Gastroesophageal sphincter (tissue), 4 donors: ENCODE results near the gene AMBP. TPM values are rescaled to one million over a fixed set of nuclear protein-coding genes. Genes with fewer than 3 reads are reported as not detected.
"Not testable (repeated sequence)": the region's sequence is repeated elsewhere in the genome, so short reads cannot be mapped to it uniquely, and the experiment has no call there.

Source experiments
- ATAC-seq: fragments of 150-250 bp; one replicate; pipeline ENCODE4 v1.9.1; 2016; ENCODE audit warnings: mild to moderate bottlenecking, moderate library complexity
- H3K27ac ChIP-seq, 4 donors: fragments of 200-600 bp; sonication (generic) in 3 of 4; 1 replicate in 3 of 4; 2 replicates in 1 of 4; pipeline ENCODE4 v1.5.1; 2016 to 2019
- H3K27me3 ChIP-seq: fragments of 200-600 bp; sonication (generic); one replicate; pipeline ENCODE4 v1.5.1; 2019
- H3K36me3 ChIP-seq, 2 donors: fragments of 200-600 bp; sonication (generic); one replicate each; pipeline ENCODE4 v1.5.1; 2019; ENCODE audit warnings: control low read depth in 1 of 2
- H3K4me1 ChIP-seq, 3 donors: fragments of 200-600 bp; sonication (generic); 1 replicate in 2 of 3; 2 replicates in 1 of 3; pipeline ENCODE4 v1.5.1; 2016 to 2019; ENCODE audit warnings: control low read depth in 2 of 3
- H3K4me3 ChIP-seq, 2 donors: fragments of 200-600 bp; sonication (generic); one replicate each; pipeline ENCODE4 v1.5.1; 2019; ENCODE audit warnings: mild to moderate bottlenecking in 1 of 2, moderate library complexity in 1 of 2
- H3K9me3 ChIP-seq, 3 donors: fragments of 200-600 bp; sonication (generic); one replicate each; pipeline ENCODE4 v1.5.1; 2017 to 2019; ENCODE audit warnings: control low read depth in 2 of 3
- CTCF ChIP-seq, 4 experiments: fragments of 200-600 bp in 2 of 4; fragments of 450-650 bp in 2 of 4; sonication (generic) in 1 of 4; IDR thresholded peaks; one replicate each; pipeline ENCODE4 v1.5.1; 2017 to 2019; ENCODE audit warnings: antibody characterized with exemption in 4 of 4, mild to moderate bottlenecking in 2 of 4, moderate library complexity in 2 of 4
- EP300 ChIP-seq: sonication (generic); formaldehyde crosslinking; IDR thresholded peaks from one replicate; pipeline ENCODE4 v1.6.1; 2017; ENCODE audit warnings: antibody characterized with exemption, mild to moderate bottlenecking
- POLR2A ChIP-seq, 2 donors: fragments of 450-650 bp; IDR thresholded peaks; one replicate each; pipeline ENCODE4 v1.6.1; 2017; ENCODE audit warnings: antibody characterized with exemption in 2 of 2, mild to moderate bottlenecking in 2 of 2, moderate library complexity in 1 of 2
- POLR2AphosphoS5 ChIP-seq: sonication (generic); formaldehyde crosslinking; IDR thresholded peaks from one replicate; pipeline ENCODE4 v1.6.1; 2017; ENCODE audit warnings: antibody characterized with exemption
- WGBS, 2 donors: methylation state at CpG; one replicate each; pipeline ENCODE4 v1.1.5; 2018; ENCODE audit warnings: low coverage in 1 of 2; 5-methylcytosine and 5-hydroxymethylcytosine counted together
- total RNA-seq, 4 donors: library from RNA; depleted of rRNA; stranded (reverse); fragments of >200 nt; gene quantifications; one replicate each; pipeline ENCODE4 v1.1.0, GENCODE V29; 2016

AMBP gene
- total RNA-seq, 4 donors from 2014 or later = not detected

GRCh38 chr9:114048533-114049415 is 29.3 kb downstream of the AMBP start:
- no peak for ATAC-seq
- H3K4me3 ChIP-seq = no peak overlapping the region
- no peaks in the 10 kb centered on the region for H3K27me3 ChIP-seq
- H3K36me3 ChIP-seq = peaks cover 0 to 49% of the 10 kb centered on the region in 2 donors
- H3K27ac ChIP-seq = no peak overlapping the region
- WGBS, 2 donors = 96% methylated on average over 14 of the region's 44 CpGs; no CpG with 5 or more reads in 1 of the 2 donors
- H3K4me1 ChIP-seq = no peaks in the 10 kb centered on the region
- no peak for TF ChIP-seq POLR2AphosphoS5
- no peak for TF ChIP-seq POLR2A (IDR thresholded peaks at IDR 0.05)
- no peak for TF ChIP-seq CTCF (IDR thresholded peaks at IDR 0.05)
- TF ChIP-seq EP300 = no peak
- H3K9me3 ChIP-seq = no peaks in the 10 kb centered on the region

- Histone ChIP-seq H3K27me3 (no peaks in the 10 kb centered on the region), H3K4me3 (no peak overlapping the region), H3K27ac (no peak overlapping the region), H3K4me1 (no peaks in the 10 kb centered on the region), H3K9me3 (no peaks in the 10 kb centered on the region), H3K36me3 (peaks cover 0 to 55% of the 10 kb centered on the region in 2 donors)
- ATAC-seq = no peak
- no peak for TF ChIP-seq POLR2AphosphoS5
- WGBS, 2 donors = 88 to 100% methylated on average over 1 of the region's 3 CpGs
These were observed 30.4 kb downstream of the AMBP start for GRCh38 chr9:114047717-114048116.

- TF ChIP-seq EP300 (no peak), POLR2A (IDR thresholded peaks at IDR 0.05) (no peak), CTCF (IDR thresholded peaks at IDR 0.05) (no peak), POLR2AphosphoS5 (no peak)
- H3K4me1 ChIP-seq = no peaks in the 10 kb centered on the region
- H3K36me3 ChIP-seq = peaks cover 0 to 57% of the 10 kb centered on the region in 2 donors
- H3K9me3 ChIP-seq = no peaks in the 10 kb centered on the region
- H3K27me3 ChIP-seq = no peaks in the 10 kb centered on the region
- no peak overlapping the region for H3K4me3 ChIP-seq
- 100% methylated on average over 1 of the region's 1 CpG; no CpG with 5 or more reads in 1 of the 2 donors for WGBS, 2 donors
- ATAC-seq = no peak
- H3K27ac ChIP-seq = no peak overlapping the region
These were observed 31.2 kb downstream of the AMBP start for GRCh38 chr9:114046875-114047274.

- no peaks in the 10 kb centered on the region for H3K27me3 ChIP-seq
- H3K9me3 ChIP-seq = no peaks in the 10 kb centered on the region
- H3K27ac ChIP-seq = no peak overlapping the region
- WGBS, 2 donors = 91 to 100% methylated on average over 4 of the region's 4 CpGs
- H3K4me1 ChIP-seq = no peaks in the 10 kb centered on the region
- no peak for TF ChIP-seq EP300
- TF ChIP-seq POLR2A (IDR thresholded peaks at IDR 0.05) = no peak
- TF ChIP-seq POLR2AphosphoS5 = no peak
- no peak for TF ChIP-seq CTCF (IDR thresholded peaks at IDR 0.05)
- no peak for ATAC-seq
- H3K4me3 ChIP-seq = no peak overlapping the region
- peaks cover 0 to 51% of the 10 kb centered on the region in 2 donors for H3K36me3 ChIP-seq
These were observed 31.8 kb downstream of the AMBP start for GRCh38 chr9:114046237-114046755.

- not testable (repeated sequence) for H3K4me3 ChIP-seq, H3K4me1 ChIP-seq, H3K9me3 ChIP-seq, ATAC-seq, H3K27ac ChIP-seq, H3K27me3 ChIP-seq
- peaks cover 0 to 37% of the 10 kb centered on the region in 2 donors for H3K36me3 ChIP-seq
These were observed 34.4 kb downstream of the AMBP start for GRCh38 chr9:114043660-114044059.

GRCh38 chr9:114039484-114039883 is 38.6 kb downstream of the AMBP start:
- 100% methylated on average over 2 of the region's 5 CpGs; no CpG with 5 or more reads in 1 of the 2 donors for WGBS, 2 donors
- Histone ChIP-seq H3K4me1 (no peaks in the 10 kb centered on the region), H3K27me3 (no peaks in the 10 kb centered on the region), H3K36me3 (peaks cover 0 to 66% of the 10 kb centered on the region in 2 donors), H3K9me3 (peaks cover 0 to 11% (median 0%) of the 10 kb centered on the region in 3 donors), H3K27ac (no peak overlapping the region), H3K4me3 (no peak overlapping the region)
- ATAC-seq = no peak
- no peak for TF ChIP-seq EP300
- TF ChIP-seq POLR2AphosphoS5 = no peak
- no peak for TF ChIP-seq POLR2A (IDR thresholded peaks at IDR 0.05)
- TF ChIP-seq CTCF (IDR thresholded peaks at IDR 0.05) = no peak
